ENCODE measurements around the gene MICU2.
"Not testable (repeated sequence)": the region's sequence is repeated elsewhere in the genome, so short reads cannot be mapped to it uniquely, and the experiment has no call there.

The MICU2 gene

GRCh38 chr13:21567714-21568113 lies 36.3 kb downstream of the MICU2 start:
- H4K20me1 ChIP-seq (ENCODE audit: insufficient read depth, low read length), result no peaks in the 10 kb centered on the region
- no peak overlapping the region for H2AFZ ChIP-seq (ENCODE audit: low read length)

GRCh38 chr13:21557995-21558394 lies 46.0 kb downstream of the MICU2 start:
- Histone ChIP-seq H3F3A (ENCODE audit: insufficient read depth, low read length) (0 out of 2 replicates have a peak, but pooled peaks cover 2% of the 10 kb centered on the region), H3K27ac (ENCODE audit: low read depth, low read length, poor library complexity, severe bottlenecking) (no peak overlapping the region), H3K36me3 (ENCODE audit: insufficient read depth, low read length) (peaks cover 8% of the 10 kb centered on the region; the same call in 1 of the 2 replicates), H3K4me2 (ENCODE audit: low read length) (no peak overlapping the region), H3K79me2 (ENCODE audit: insufficient read depth, low read length) (no peaks in the 10 kb centered on the region), H3K9me3 (ENCODE audit: low read length) (no peaks in the 10 kb centered on the region), H3K4me1 (ENCODE audit: insufficient read depth, low read length, severe bottlenecking) (no peaks in the 10 kb centered on the region), H3K4me3 (ENCODE audit: low read depth, low read length, poor library complexity, severe bottlenecking) (no peak overlapping the region), H4K20me1 (ENCODE audit: insufficient read depth, low read length) (no peaks in the 10 kb centered on the region), H3K9ac (ENCODE audit: low read length) (no peak overlapping the region), H3K9me2 (ENCODE audit: low read depth, low read length) (no peaks in the 10 kb centered on the region), H3K27me3 (ENCODE audit: insufficient read depth, low read length) (no peaks in the 10 kb centered on the region), H2AFZ (ENCODE audit: low read length) (no peak overlapping the region)
- no peak for TF ChIP-seq EZH2 (IDR thresholded peaks at IDR 0.05; ENCODE audit: borderline replicate concordance, low read length)
- peak; percentile 67 for TF ChIP-seq CTCF (IDR thresholded peaks at IDR 0.05; ENCODE audit: low read length)

More at GRCh38 chr13:21567714-21568113, 36.3 kb downstream of the MICU2 start:
- Histone ChIP-seq H3F3A (ENCODE audit: insufficient read depth, low read length) (no peaks in the 10 kb centered on the region), H3K9ac (ENCODE audit: low read length) (no peak overlapping the region), H3K79me2 (ENCODE audit: insufficient read depth, low read length) (no peaks in the 10 kb centered on the region; the same call in 1 of the 2 replicates), H3K27ac (ENCODE audit: low read depth, low read length, poor library complexity, severe bottlenecking) (no peak overlapping the region), H3K9me3 (ENCODE audit: low read length) (no peaks in the 10 kb centered on the region), H3K4me1 (ENCODE audit: insufficient read depth, low read length, severe bottlenecking) (peaks cover 17% of the 10 kb centered on the region), H3K9me2 (ENCODE audit: low read depth, low read length) (no peaks in the 10 kb centered on the region), H3K4me3 (ENCODE audit: low read depth, low read length, poor library complexity, severe bottlenecking) (no peak overlapping the region), H3K4me2 (ENCODE audit: low read length) (no peak overlapping the region), H3K36me3 (ENCODE audit: insufficient read depth, low read length) (peaks cover 26% of the 10 kb centered on the region), H3K27me3 (ENCODE audit: insufficient read depth, low read length) (no peaks in the 10 kb centered on the region)
- no peak for TF ChIP-seq EZH2 (IDR thresholded peaks at IDR 0.05; ENCODE audit: borderline replicate concordance, low read length)
- no peak for TF ChIP-seq CTCF (IDR thresholded peaks at IDR 0.05; ENCODE audit: low read length)

GRCh38 chr13:21556051-21556450 lies 47.9 kb downstream of the MICU2 start:
- Histone ChIP-seq H3K4me3 (ENCODE audit: low read depth, low read length, poor library complexity, severe bottlenecking) (no peak overlapping the region), H2AFZ (ENCODE audit: low read length) (no peak overlapping the region), H3F3A (ENCODE audit: insufficient read depth, low read length) (0 out of 2 replicates have a peak, but pooled peaks cover 2% of the 10 kb centered on the region), H3K9me3 (ENCODE audit: low read length) (no peaks in the 10 kb centered on the region), H3K9ac (ENCODE audit: low read length) (no peak overlapping the region), H3K79me2 (ENCODE audit: insufficient read depth, low read length) (no peaks in the 10 kb centered on the region), H3K9me2 (ENCODE audit: low read depth, low read length) (no peaks in the 10 kb centered on the region), H4K20me1 (ENCODE audit: insufficient read depth, low read length) (no peaks in the 10 kb centered on the region), H3K27ac (ENCODE audit: low read depth, low read length, poor library complexity, severe bottlenecking) (no peak overlapping the region), H3K27me3 (ENCODE audit: insufficient read depth, low read length) (no peaks in the 10 kb centered on the region), H3K4me1 (ENCODE audit: insufficient read depth, low read length, severe bottlenecking) (no peaks in the 10 kb centered on the region), H3K36me3 (ENCODE audit: insufficient read depth, low read length) (no peaks in the 10 kb centered on the region; the same call in 1 of the 2 replicates), H3K4me2 (ENCODE audit: low read length) (no peak overlapping the region)
- TF ChIP-seq CTCF (IDR thresholded peaks at IDR 0.05; ENCODE audit: low read length) (no peak), EZH2 (IDR thresholded peaks at IDR 0.05; ENCODE audit: borderline replicate concordance, low read length) (no peak)

GRCh38 chr13:21553261-21553660 lies 50.7 kb downstream of the MICU2 start:
- not testable (repeated sequence) for H3K4me1 ChIP-seq (ENCODE audit: insufficient read depth, low read length, severe bottlenecking); H3K79me2 ChIP-seq (ENCODE audit: insufficient read depth, low read length); H3K27ac ChIP-seq (ENCODE audit: low read depth, low read length, poor library complexity, severe bottlenecking); H3K27me3 ChIP-seq (ENCODE audit: insufficient read depth, low read length); H3K9me3 ChIP-seq (ENCODE audit: low read length); H3K9me2 ChIP-seq (ENCODE audit: low read depth, low read length); H3K9ac ChIP-seq (ENCODE audit: low read length); H4K20me1 ChIP-seq (ENCODE audit: insufficient read depth, low read length); H3K4me3 ChIP-seq (ENCODE audit: low read depth, low read length, poor library complexity, severe bottlenecking); H2AFZ ChIP-seq (ENCODE audit: low read length); H3K4me2 ChIP-seq (ENCODE audit: low read length); H3K36me3 ChIP-seq (ENCODE audit: insufficient read depth, low read length); H3F3A ChIP-seq (ENCODE audit: insufficient read depth, low read length)
